Small intestine (tissue), 7 donors: ENCODE data around the gene DISP3. TPM values are rescaled to one million over a fixed set of nuclear protein-coding genes. Genes with fewer than 3 reads are reported as not detected.
A peak's percentile ranks its signal among the peaks of the same experiment; 100 is the strongest.

ENCODE experiments used
- DNase-seq, 2 donors: peaks; one replicate each; pipeline versions ENCODE4 v3.0.0 to v3.0.0-alpha.2; 2013
- FAIRE-seq: peaks from 2 replicates; lab custom pipeline; 2012; peaks lifted over from hg19 to GRCh38; lab: Jason Lieb, UNC
- H3K27ac ChIP-seq, 3 donors: one replicate each; pipeline ENCODE4 v1.5.1; 2013; ENCODE audit warnings: low read length in 2 of 3, mild to moderate bottlenecking in 2 of 3, control low read depth in 1 of 3, inconsistent platforms in 1 of 3, low read depth in 1 of 3, moderate library complexity in 1 of 3
- H3K27me3 ChIP-seq, 3 donors: one replicate each; pipeline ENCODE4 v1.6.1; 2013; ENCODE audit warnings: low read length in 3 of 3, inconsistent platforms in 1 of 3; ENCODE audit not compliant: control insufficient read depth in 3 of 3, insufficient read depth in 3 of 3
- H3K36me3 ChIP-seq, 3 donors: one replicate each; pipeline ENCODE4 v1.6.1; 2013; ENCODE audit warnings: low read length in 3 of 3, inconsistent platforms in 1 of 3, low read depth in 1 of 3, mild to moderate bottlenecking in 1 of 3, moderate library complexity in 1 of 3; ENCODE audit not compliant: control insufficient read depth in 3 of 3, insufficient read depth in 2 of 3
- H3K4me1 ChIP-seq, 3 donors: one replicate each; pipeline ENCODE4 v1.6.1; 2013; ENCODE audit warnings: low read length in 2 of 3, inconsistent platforms in 1 of 3, low read depth in 1 of 3, mild to moderate bottlenecking in 1 of 3, moderate library complexity in 1 of 3; ENCODE audit not compliant: control insufficient read depth in 3 of 3, insufficient read depth in 2 of 3
- H3K4me3 ChIP-seq, 3 donors: one replicate each; pipeline ENCODE4 v1.5.1; 2013; ENCODE audit warnings: low read length in 3 of 3, control low read depth in 1 of 3, inconsistent platforms in 1 of 3, low read depth in 1 of 3, mild to moderate bottlenecking in 1 of 3, moderate library complexity in 1 of 3
- H3K9me3 ChIP-seq, 2 donors: one replicate each; pipeline ENCODE4 v1.6.1; 2013; ENCODE audit warnings: low read depth in 1 of 2, low read length in 1 of 2; ENCODE audit not compliant: control insufficient read depth in 2 of 2, insufficient read depth in 1 of 2
- WGBS, 3 donors: extraction: QIAGEN DNeasy Blood & Tissue Kit; methylation state at CpG; one replicate each; pipeline ENCODE4 v1.1.7; 2013; 5-methylcytosine and 5-hydroxymethylcytosine counted together
- polyA plus RNA-seq, 4 donors: library from polyadenylated mRNA; stranded (reverse) in 3 of 4; unstranded in 1 of 4; fragments of 200-250 nt in 3 of 4; fragments of 120-200 nt in 1 of 4; gene quantifications; one replicate each; pipeline versions ENCODE4 v1.2.1 to v1.2.3, GENCODE V29; 2013
- donor health status: healthy with polysubstance abuse.
- donor health status: control.
- donor health status: control.
- donor health status: Bipolar disorder and iron deficiency.
- donor health status: healthy.

DISP3 gene
- polyA plus RNA-seq, 4 donors = 0.54 to 0.61 TPM; not detected in 2

DNA sequence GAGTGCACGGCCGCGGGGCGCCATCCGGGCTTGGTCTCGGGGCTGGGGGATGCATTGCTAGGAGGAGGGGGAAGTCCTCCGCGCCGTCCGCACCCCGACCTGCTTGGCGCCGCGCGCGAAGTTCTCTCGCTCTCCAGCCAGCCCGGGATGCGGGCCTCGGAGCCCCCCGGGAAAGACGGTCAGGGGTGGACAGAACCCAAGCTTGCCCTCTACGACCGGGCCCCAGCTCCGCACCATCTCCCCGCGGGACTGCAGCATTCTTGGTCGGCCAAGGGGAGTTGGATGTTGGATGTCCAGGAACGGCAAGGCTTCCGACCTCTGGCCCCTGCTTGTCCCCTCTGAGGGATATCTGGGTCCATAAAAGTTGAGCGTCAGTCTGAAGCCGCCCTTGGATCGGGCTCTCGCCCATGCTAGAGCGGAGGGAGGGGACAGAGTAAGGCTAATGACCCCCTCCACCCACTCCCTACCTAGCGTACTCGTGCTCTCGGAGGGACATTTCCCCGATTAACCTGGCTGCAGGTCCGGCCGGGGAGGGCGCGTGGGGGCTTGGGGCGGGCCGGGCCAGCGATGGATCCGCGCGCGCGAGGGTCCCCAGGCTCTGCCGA lies 522 bp downstream of the DISP3 start:
- Histone ChIP-seq H3K4me1 (peaks cover 0 to 4% (median 0%) of the 10 kb centered on the region in 3 donors), H3K4me3 (peak overlapping the region in 2 of 3 donors; percentile 41 to 54), H3K36me3 (no peaks in the 10 kb centered on the region), H3K27me3 (peaks cover 6 to 50% (median 32%) of the 10 kb centered on the region in 3 donors), H3K9me3 (no peaks in the 10 kb centered on the region), H3K27ac (no peak overlapping the region)
- DNase-seq (peak in 1 of 2 donors; percentile 12), FAIRE-seq (no peak)
- 2 to 6% (median 3%) methylated on average over 39 to 52 of the region's 52 CpGs for WGBS, 3 donors

DNA sequence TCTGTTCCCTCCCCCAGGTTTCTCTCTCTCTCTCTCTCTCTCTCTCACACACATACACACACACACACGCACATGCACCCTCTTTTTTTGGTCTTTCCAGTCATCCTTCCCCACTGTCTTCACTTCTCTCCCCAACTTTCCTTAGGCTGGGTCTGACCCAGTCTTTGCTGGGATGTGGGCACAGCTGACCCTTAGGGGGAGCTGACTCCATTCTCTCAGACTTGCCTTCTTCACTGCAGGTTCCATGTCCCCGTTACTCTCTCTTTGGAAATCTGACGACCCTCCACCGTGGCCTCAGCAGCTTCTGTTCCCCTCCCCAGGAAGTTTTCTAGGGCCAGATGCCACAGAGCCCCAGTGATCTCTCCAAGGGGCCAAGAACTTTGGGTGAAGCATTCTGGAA lies 2.1 kb downstream of the DISP3 start:
- no peak for FAIRE-seq
- H3K4me1 ChIP-seq = peaks cover 0 to 4% (median 0%) of the 10 kb centered on the region in 3 donors
- H3K27me3 ChIP-seq = peaks cover 6 to 50% (median 30%) of the 10 kb centered on the region in 3 donors
- no peak overlapping the region for H3K27ac ChIP-seq
- no peaks in the 10 kb centered on the region for H3K36me3 ChIP-seq
- no peak for DNase-seq
- no peaks in the 10 kb centered on the region for H3K9me3 ChIP-seq
- 37 to 51% (median 42%) methylated on average over 4 of the region's 4 CpGs for WGBS, 3 donors
- H3K4me3 ChIP-seq = no peak overlapping the region

DNA sequence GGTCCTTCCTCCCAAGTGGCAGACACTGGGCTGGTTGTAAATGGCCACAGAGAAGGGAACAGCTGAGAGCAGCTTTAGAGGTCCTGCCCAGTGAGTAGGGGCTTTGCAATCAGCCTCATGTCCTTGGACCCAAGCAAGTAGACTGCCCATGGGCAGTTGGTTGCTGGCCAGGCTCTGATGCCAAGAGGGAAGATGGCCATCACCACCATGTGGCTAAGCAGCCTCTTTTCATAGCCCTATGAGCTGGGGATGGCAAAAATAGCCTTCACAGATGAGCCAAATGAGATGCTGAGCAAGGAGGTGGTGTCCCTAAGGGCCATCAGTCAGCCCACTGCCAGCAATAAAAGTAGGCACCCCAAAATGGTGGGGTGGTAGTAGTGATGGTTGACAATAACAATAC lies 3.2 kb downstream of the DISP3 start:
- FAIRE-seq = no peak

DNA sequence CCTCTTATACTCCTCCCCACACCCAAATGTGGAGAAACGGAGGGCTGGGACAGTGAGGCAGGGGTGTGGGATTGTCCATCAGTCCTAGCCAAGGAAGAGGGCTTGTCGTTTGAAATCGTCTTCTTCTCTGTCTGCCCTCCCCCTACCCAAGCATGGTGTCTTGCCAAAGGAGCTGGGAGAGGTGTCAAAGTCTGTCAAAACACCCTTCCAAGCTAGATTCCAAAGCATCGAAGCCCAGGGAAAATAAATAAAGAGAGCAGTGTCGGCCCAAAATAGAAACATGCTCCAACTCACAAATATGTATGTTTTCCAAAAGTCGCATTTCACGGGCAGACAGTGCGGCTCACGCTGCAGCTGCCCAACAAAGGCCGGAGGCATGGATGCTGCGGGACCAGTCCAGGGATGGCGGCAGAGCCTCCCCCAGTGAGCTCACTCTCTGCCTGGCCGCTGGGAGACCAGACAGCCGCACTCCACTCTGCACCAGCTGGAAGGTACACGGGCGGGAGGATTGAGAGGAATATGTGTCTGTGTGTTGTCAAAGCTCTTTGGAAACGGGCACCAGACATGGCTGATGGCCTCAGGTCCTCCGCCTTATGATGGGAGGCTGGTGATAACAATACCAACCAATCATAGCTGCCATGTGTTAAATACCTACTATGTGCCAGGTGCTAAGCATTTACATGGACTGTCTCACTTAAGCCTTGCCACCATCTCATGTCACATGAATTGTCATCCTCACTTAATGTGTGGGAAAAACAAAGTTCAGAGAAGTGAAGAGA lies 3.9 kb downstream of the DISP3 start:
- Histone ChIP-seq H3K36me3 (no peaks in the 10 kb centered on the region), H3K27ac (no peak overlapping the region), H3K27me3 (peaks cover 13 to 44% (median 30%) of the 10 kb centered on the region in 3 donors), H3K4me3 (no peak overlapping the region), H3K4me1 (peaks cover 0 to 4% (median 0%) of the 10 kb centered on the region in 3 donors), H3K9me3 (no peaks in the 10 kb centered on the region)
- WGBS, 3 donors = 73 to 77% (median 73%) methylated on average over 18 of the region's 18 CpGs
- FAIRE-seq (no peak), DNase-seq (no peak)

More for the DNA sequence above, 3.2 kb downstream of the DISP3 start:
- H3K27me3 ChIP-seq = peaks cover 9 to 50% (median 34%) of the 10 kb centered on the region in 3 donors
- peaks cover 0 to 4% (median 0%) of the 10 kb centered on the region in 3 donors for H3K4me1 ChIP-seq
- no peaks in the 10 kb centered on the region for H3K9me3 ChIP-seq
- H3K36me3 ChIP-seq = no peaks in the 10 kb centered on the region
- H3K4me3 ChIP-seq = no peak overlapping the region
- H3K27ac ChIP-seq = no peak overlapping the region
- DNase-seq = no peak

DNA sequence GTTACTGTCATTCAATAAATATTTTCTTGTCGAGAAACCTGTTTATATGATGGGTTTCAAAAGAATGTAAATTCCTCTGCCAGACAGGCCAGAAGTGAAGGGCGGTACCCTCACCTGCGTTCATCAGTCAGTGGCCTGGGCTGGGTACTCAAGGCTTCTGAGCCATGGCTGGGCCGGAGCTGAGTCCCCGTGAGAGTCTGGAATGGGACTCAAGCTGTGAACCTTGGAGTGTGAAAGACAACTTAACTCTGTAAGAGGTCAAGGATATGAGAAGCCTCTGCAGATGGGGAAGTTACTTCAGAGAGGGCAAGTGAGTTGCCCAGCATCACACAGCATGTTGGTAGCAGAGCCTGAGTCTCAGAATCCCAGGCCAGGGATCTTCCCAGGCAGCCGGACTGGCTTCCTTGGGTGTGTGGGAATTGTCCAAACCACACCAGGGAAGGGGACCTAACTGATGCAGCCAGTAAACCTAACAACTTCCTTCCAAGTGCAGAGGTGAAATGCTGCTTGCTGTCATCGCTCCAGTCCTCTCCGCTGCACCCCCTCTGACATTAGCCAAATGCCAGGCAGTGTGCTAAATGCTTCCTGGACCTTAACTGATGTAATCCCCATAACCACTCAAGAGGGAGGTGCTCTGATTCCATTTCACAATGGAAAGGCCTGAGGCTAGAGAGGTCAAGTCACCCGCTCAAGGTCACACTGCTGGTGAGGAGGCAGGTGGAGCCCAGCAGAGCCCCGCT lies 4.8 kb downstream of the DISP3 start:
- 68 to 75% (median 73%) methylated on average over 10 of the region's 10 CpGs for WGBS, 3 donors
- Histone ChIP-seq H3K4me3 (no peak overlapping the region), H3K4me1 (peaks cover 0 to 4% (median 0%) of the 10 kb centered on the region in 3 donors), H3K9me3 (no peaks in the 10 kb centered on the region), H3K36me3 (no peaks in the 10 kb centered on the region), H3K27ac (no peak overlapping the region), H3K27me3 (peaks cover 13 to 38% (median 28%) of the 10 kb centered on the region in 3 donors)
- FAIRE-seq = no peak
- no peak for DNase-seq

DNA sequence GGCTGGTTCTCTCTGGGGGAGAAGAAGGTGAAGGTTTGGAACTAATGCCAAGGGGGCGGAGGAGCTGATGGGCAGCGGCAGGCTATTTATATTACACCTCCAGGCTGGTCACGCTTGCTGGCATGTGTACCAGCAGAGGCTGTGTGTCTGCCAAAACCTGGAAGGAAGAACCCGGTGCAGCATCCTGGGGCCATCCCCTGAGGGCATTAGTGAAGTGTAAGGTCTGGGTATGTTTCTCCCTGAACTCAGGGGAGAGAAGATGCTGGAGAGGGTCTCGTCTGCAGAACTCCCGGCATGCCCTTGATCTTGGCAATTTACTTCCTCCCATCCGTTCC lies 5.3 kb downstream of the DISP3 start:
- H3K36me3 ChIP-seq = no peaks in the 10 kb centered on the region

DNA sequence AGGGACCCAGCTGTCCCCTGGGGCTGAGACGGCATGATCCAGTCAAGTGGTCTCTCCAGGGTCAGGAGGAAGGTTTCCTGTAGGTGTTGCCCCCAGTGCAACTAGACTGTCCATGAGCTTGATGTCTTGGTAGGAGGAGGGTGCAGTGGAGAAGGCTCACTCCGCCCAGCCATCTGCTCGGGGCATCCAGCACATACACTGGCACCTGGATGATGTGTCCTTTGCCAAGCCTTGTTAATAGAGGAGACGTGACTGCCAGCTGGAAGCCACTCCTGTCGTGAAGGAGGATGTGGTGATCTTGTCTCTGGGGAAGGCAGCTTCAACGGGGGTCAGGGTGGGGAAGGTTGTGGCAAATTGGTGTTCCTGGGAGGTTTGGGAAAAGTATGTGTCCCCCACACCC lies 6.2 kb downstream of the DISP3 start:
- H3K27ac ChIP-seq = no peak overlapping the region

More for the DNA sequence above, 5.3 kb downstream of the DISP3 start:
- H3K27ac ChIP-seq = no peak overlapping the region
- 55 to 70% (median 57%) methylated on average over 7 of the region's 7 CpGs for WGBS, 3 donors
- no peaks in the 10 kb centered on the region for H3K9me3 ChIP-seq
- peaks cover 13 to 37% (median 28%) of the 10 kb centered on the region in 3 donors for H3K27me3 ChIP-seq
- FAIRE-seq = no peak
- no peak for DNase-seq
- H3K4me3 ChIP-seq = no peak overlapping the region
- H3K4me1 ChIP-seq = peaks cover 0 to 4% (median 0%) of the 10 kb centered on the region in 3 donors

More for the DNA sequence above, 6.2 kb downstream of the DISP3 start:
- no peaks in the 10 kb centered on the region for H3K9me3 ChIP-seq
- WGBS, 3 donors = 27 to 60% (median 31%) methylated on average over 6 of the region's 6 CpGs
- H3K4me3 ChIP-seq = no peak overlapping the region
- no peaks in the 10 kb centered on the region for H3K36me3 ChIP-seq
- DNase-seq (no peak), FAIRE-seq (no peak)
- H3K27me3 ChIP-seq = peaks cover 9 to 28% (median 27%) of the 10 kb centered on the region in 3 donors
- no peaks in the 10 kb centered on the region for H3K4me1 ChIP-seq
